ENCODE measurements around the gene ENOX1.

ENOX1 gene

DNA sequence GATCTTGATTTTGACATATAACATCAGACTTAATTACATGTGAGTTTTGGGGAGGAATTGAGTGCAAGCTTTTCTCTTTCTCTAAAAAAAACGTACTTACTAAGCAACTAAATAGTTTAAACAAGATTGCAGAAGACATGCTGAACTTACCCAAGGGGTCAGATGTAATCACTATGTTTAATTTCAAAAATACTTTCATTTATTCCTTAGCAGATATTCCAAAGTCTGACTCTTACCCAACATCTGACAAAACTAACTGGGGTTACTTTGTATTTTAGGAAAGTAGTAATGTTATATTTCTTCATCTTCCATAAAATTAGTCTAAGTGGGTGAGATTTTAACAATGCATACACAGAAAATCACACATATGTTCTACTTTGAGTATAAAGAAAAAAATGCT, 493.2 kb downstream of the ENOX1 start:
- H3K4me3 ChIP-seq (ENCODE audit: low read depth, low read length) = no peak overlapping the region
- DNase-seq (ENCODE audit: low read depth) = no peak
- no peak for TF ChIP-seq CTCF (IDR thresholded peaks at IDR 0.05; ENCODE audit: low read depth, low read length, missing control alignments)

GRCh38 chr13:43293008-43293407, 493.8 kb downstream of the ENOX1 start:
- H3K4me3 ChIP-seq (ENCODE audit: low read depth, low read length) = no peak overlapping the region
- TF ChIP-seq CTCF (IDR thresholded peaks at IDR 0.05; ENCODE audit: low read depth, low read length, missing control alignments) = no peak
- no peak for DNase-seq (ENCODE audit: low read depth)

- H3K4me3 ChIP-seq (ENCODE audit: low read depth, low read length) = no peak overlapping the region
- no peak for TF ChIP-seq CTCF (IDR thresholded peaks at IDR 0.05; ENCODE audit: low read depth, low read length, missing control alignments)
- no peak for DNase-seq (ENCODE audit: low read depth)
Measured at GRCh38 chr13:43291287-43292060, 495.3 kb downstream of the ENOX1 start.

GRCh38 chr13:43289470-43290255, 497.1 kb downstream of the ENOX1 start:
- DNase-seq (ENCODE audit: low read depth) = no peak
- H3K4me3 ChIP-seq (ENCODE audit: low read depth, low read length) = no peak overlapping the region
- TF ChIP-seq CTCF (IDR thresholded peaks at IDR 0.05; ENCODE audit: low read depth, low read length, missing control alignments) = no peak

DNA sequence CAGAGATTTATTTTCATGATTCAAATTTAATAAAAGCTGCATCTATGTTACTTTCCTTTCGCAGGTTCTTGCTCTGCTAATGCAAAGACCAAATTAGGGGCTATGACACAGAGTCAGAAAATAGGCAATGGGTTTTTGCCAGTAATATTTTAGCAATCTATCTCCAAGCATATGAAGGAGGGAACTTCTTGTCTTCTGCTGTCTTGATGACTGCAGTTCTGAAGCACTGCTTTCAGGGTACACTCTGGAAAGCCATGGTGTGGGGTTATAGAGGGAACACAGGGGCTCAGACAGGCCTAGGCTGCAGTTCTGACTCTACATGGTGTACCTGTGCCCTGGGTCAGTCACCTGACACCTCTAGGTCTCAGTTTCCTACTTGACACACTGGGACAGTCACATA, 500.0 kb downstream of the ENOX1 start:
- TF ChIP-seq CTCF (IDR thresholded peaks at IDR 0.05; ENCODE audit: low read depth, low read length, missing control alignments) = no peak

GRCh38 chr13:43285933-43286597, 500.7 kb downstream of the ENOX1 start:
- DNase-seq (ENCODE audit: low read depth) = no peak
- TF ChIP-seq CTCF (IDR thresholded peaks at IDR 0.05; ENCODE audit: low read depth, low read length, missing control alignments) = no peak

More for the DNA sequence above, 500.0 kb downstream of the ENOX1 start:
- DNase-seq (ENCODE audit: low read depth) = no peak
- H3K4me3 ChIP-seq (ENCODE audit: low read depth, low read length) = no peak overlapping the region

More at GRCh38 chr13:43285933-43286597, 500.7 kb downstream of the ENOX1 start:
- no peak overlapping the region for H3K4me3 ChIP-seq (ENCODE audit: low read depth, low read length)

All from GM12864 (cell line).